Trophoblast cell (in vitro differentiated cells and primary cell): ENCODE data around the gene BIRC6.

Experiments
- DNase-seq, 2 donors: peaks; one replicate each; pipeline ENCODE4 v3.0.0-alpha.2; 2016
- H2AFZ ChIP-seq: 2 replicates; pipeline ENCODE4 v1.6.1; 2013; ENCODE audit warnings: low read length, moderate library complexity, mild to moderate bottlenecking; ENCODE audit not compliant: insufficient read depth, poor library complexity
- H2AK5ac ChIP-seq: 2 replicates; pipeline ENCODE4 v1.6.1; 2013; ENCODE audit warnings: mild to moderate bottlenecking, low read length
- H2BK120ac ChIP-seq: 2 replicates; pipeline ENCODE4 v1.6.1; 2013; ENCODE audit warnings: low read length, mild to moderate bottlenecking, moderate library complexity; ENCODE audit not compliant: insufficient read depth, poor library complexity
- H2BK12ac ChIP-seq: 2 replicates; pipeline ENCODE4 v1.6.1; 2013; ENCODE audit warnings: mild to moderate bottlenecking, low read length, moderate library complexity
- H2BK5ac ChIP-seq: 2 replicates; pipeline ENCODE4 v1.6.1; 2013; ENCODE audit warnings: low read length, low read depth, moderate library complexity, mild to moderate bottlenecking; ENCODE audit not compliant: poor library complexity
- H3K14ac ChIP-seq: 2 replicates; pipeline ENCODE4 v1.6.1; 2013; ENCODE audit warnings: mild to moderate bottlenecking, low read length
- H3K18ac ChIP-seq: 2 replicates; pipeline ENCODE4 v1.6.1; 2013; ENCODE audit warnings: mild to moderate bottlenecking, low read length
- H3K23ac ChIP-seq: 2 replicates; pipeline ENCODE4 v1.6.1; 2013; ENCODE audit warnings: low read length
- H3K27ac ChIP-seq: 2 replicates; pipeline ENCODE4 v1.5.1; 2013; ENCODE audit warnings: low read depth, mild to moderate bottlenecking, inconsistent platforms, low read length, moderate library complexity
- H3K27me3 ChIP-seq: 2 replicates; pipeline ENCODE4 v1.6.1; 2013; ENCODE audit warnings: inconsistent platforms, mild to moderate bottlenecking, low read length, moderate library complexity; ENCODE audit not compliant: insufficient read depth
- H3K36me3 ChIP-seq, 2 experiments: 1 replicate in 1 of 2; 2 replicates in 1 of 2; pipeline ENCODE4 v1.6.1; 2013; ENCODE audit warnings: low read length in 2 of 2, mild to moderate bottlenecking in 2 of 2, moderate library complexity in 1 of 2; ENCODE audit not compliant: insufficient read depth in 2 of 2, control insufficient read depth in 1 of 2
- H3K4ac ChIP-seq: 2 replicates; pipeline ENCODE4 v1.6.1; 2013; ENCODE audit warnings: low read depth, mild to moderate bottlenecking, low read length, moderate library complexity
- H3K4me1 ChIP-seq, 2 experiments: 1 replicate in 1 of 2; 2 replicates in 1 of 2; pipeline ENCODE4 v1.6.1; 2013; ENCODE audit warnings: low read length in 2 of 2, mild to moderate bottlenecking in 2 of 2, moderate library complexity in 1 of 2; ENCODE audit not compliant: insufficient read depth in 2 of 2, control insufficient read depth in 1 of 2
- H3K4me2 ChIP-seq: 2 replicates; pipeline ENCODE4 v1.6.1; 2013; ENCODE audit warnings: inconsistent platforms, mild to moderate bottlenecking, low read length, moderate library complexity
- H3K4me3 ChIP-seq: 2 replicates; pipeline ENCODE4 v1.5.1; 2013; ENCODE audit warnings: mild to moderate bottlenecking, low read depth, low read length, inconsistent platforms
- H3K79me1 ChIP-seq: one replicate; pipeline ENCODE4 v1.6.1; 2013; ENCODE audit warnings: low read length
- H3K79me2 ChIP-seq: 2 replicates; pipeline ENCODE4 v1.6.1; 2013; ENCODE audit warnings: low read length, mild to moderate bottlenecking; ENCODE audit not compliant: control insufficient read depth, insufficient read depth, poor library complexity
- H3K9ac ChIP-seq: 2 replicates; pipeline ENCODE4 v1.6.1; 2013; ENCODE audit warnings: mild to moderate bottlenecking, low read length
- H3K9me3 ChIP-seq: 2 replicates; pipeline ENCODE4 v1.6.1; 2013; ENCODE audit warnings: low read depth, mild to moderate bottlenecking, control low read depth, inconsistent platforms, low read length; ENCODE audit not compliant: insufficient read depth
- H4K12ac ChIP-seq: 2 replicates; pipeline ENCODE4 v1.6.1; 2013; ENCODE audit warnings: low read depth, mild to moderate bottlenecking, low read length, moderate library complexity
- H4K8ac ChIP-seq: 2 replicates; pipeline ENCODE4 v1.6.1; 2013; ENCODE audit warnings: low read depth, mild to moderate bottlenecking, low read length, moderate library complexity
- H4K91ac ChIP-seq: one replicate; pipeline ENCODE4 v1.6.1; 2013; ENCODE audit warnings: low read depth, mild to moderate bottlenecking, low read length, moderate library complexity
- WGBS: extraction: QIAGEN DNeasy Blood & Tissue Kit; methylation state at CpG from one replicate; pipeline ENCODE4 v1.1.7; 2013; ENCODE audit warnings: missing lambda C conversion rate; ENCODE audit not compliant: insufficient read length, insufficient coverage; ENCODE audit errors: extremely low coverage; 5-methylcytosine and 5-hydroxymethylcytosine counted together

The BIRC6 gene

DNA sequence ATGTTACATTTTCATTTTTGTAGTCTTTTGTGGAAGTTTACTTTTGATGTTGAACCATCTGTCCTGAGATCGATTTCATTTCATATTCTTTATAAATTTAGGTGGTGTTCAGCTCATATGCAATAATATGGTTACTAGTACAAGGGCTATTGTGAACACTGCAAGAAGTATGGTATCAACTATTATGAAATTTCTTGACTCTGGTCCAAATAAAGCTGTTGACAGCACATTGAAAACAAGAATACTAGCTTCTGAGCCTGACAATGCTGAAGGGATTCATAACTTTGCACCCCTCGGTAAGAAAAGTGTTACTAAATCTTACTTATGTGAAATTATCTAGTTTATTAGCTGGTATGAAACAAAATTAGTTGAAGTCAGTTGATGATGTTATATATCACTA lies 146.1 kb downstream of the BIRC6 start:
- no peak for DNase-seq

DNA sequence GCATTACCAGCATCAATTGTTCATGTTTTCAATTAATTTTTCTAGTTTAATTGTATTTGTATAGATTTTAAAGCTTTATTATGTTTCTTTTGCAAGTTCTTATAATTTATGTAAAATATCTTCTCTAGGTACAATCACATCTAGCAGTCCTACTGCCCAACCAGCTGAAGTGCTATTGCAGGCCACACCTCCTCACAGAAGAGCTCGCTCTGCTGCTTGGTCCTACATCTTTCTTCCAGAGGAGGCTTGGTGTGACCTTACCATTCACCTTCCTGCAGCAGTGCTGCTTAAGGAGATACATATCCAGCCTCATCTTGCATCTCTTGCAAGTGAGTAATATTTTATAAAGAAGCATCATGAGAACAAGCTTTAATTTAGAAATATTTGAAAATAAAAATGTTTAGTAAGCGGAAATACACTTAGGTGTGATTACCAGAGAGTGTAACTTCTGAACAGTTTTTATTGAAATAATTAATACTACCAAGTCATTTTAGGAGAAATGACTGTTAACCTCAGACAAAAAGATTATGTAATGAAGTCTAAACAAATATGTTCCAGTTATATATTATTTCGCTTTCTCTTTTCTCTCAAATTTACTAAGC lies 148.2 kb downstream of the BIRC6 start:
- Histone ChIP-seq H3K4ac (no peak overlapping the region), H4K8ac (no peak overlapping the region), H4K91ac (no peak overlapping the region), H3K27ac (no peak overlapping the region), H3K4me2 (no peak overlapping the region), H2BK12ac (no peak overlapping the region), H3K36me3 (peaks cover 18 to 28% of the 10 kb centered on the region in 2 experiments), H2AK5ac (no peak overlapping the region), H2AFZ (no peak overlapping the region), H2BK120ac (no peak overlapping the region), H3K79me1 (no peaks in the 10 kb centered on the region), H3K27me3 (no peaks in the 10 kb centered on the region), H4K12ac (no peak overlapping the region), H3K79me2 (no peaks in the 10 kb centered on the region), H3K4me1 (no peaks in the 10 kb centered on the region), H3K14ac (no peak overlapping the region), H3K9ac (no peak overlapping the region), H3K23ac (no peak overlapping the region), H3K18ac (no peak overlapping the region), H3K4me3 (no peak overlapping the region), H2BK5ac (no peak overlapping the region), H3K9me3 (no peaks in the 10 kb centered on the region)
- no CpG with 5 or more reads among the region's 3 CpGs for WGBS
- DNase-seq = no peak

More for the DNA sequence above, 146.1 kb downstream of the BIRC6 start:
- Histone ChIP-seq H3K36me3 (peaks cover 19 to 29% of the 10 kb centered on the region in 2 experiments), H4K8ac (no peak overlapping the region), H4K12ac (no peak overlapping the region), H2BK5ac (no peak overlapping the region), H3K4ac (no peak overlapping the region), H3K27ac (no peak overlapping the region), H3K4me1 (no peaks in the 10 kb centered on the region), H3K79me1 (no peaks in the 10 kb centered on the region), H3K23ac (no peak overlapping the region), H2AK5ac (no peak overlapping the region), H3K14ac (no peak overlapping the region), H2AFZ (no peak overlapping the region), H3K4me3 (no peak overlapping the region), H3K9ac (no peak overlapping the region), H3K9me3 (no peaks in the 10 kb centered on the region), H3K27me3 (no peaks in the 10 kb centered on the region), H3K79me2 (no peaks in the 10 kb centered on the region), H2BK120ac (no peak overlapping the region), H3K18ac (no peak overlapping the region), H4K91ac (no peak overlapping the region), H3K4me2 (no peak overlapping the region), H2BK12ac (no peak overlapping the region)
- WGBS = no CpG with 5 or more reads among the region's 2 CpGs

DNA sequence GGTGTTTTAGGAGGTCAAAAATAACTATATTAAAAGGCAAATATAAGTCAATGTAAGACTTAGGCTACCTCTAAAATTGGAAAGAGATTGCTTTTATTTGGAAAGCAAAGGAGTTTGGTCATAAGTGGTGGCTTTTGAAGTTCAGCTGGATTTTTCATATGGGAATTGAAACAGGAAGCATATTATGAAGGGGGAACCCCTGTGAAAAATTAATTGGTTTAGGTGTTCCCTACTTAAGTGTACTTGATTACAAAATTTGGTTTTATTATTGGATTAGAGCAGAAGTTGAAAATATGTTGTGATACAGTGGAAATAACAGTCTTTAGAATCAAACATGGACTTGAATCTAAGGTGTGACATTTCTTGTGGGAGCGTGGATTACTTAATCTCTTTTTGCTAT lies 149.6 kb downstream of the BIRC6 start:
- Histone ChIP-seq H3K79me1 (no peaks in the 10 kb centered on the region), H3K23ac (no peak overlapping the region), H3K14ac (no peak overlapping the region), H3K9ac (no peak overlapping the region), H2BK5ac (no peak overlapping the region), H2BK12ac (no peak overlapping the region), H3K79me2 (no peaks in the 10 kb centered on the region), H3K18ac (no peak overlapping the region), H2AK5ac (no peak overlapping the region), H2BK120ac (no peak overlapping the region), H4K8ac (no peak overlapping the region), H3K9me3 (no peaks in the 10 kb centered on the region), H3K4ac (no peak overlapping the region), H3K27ac (no peak overlapping the region), H2AFZ (no peak overlapping the region), H3K36me3 (peaks cover 14 to 24% of the 10 kb centered on the region in 2 experiments), H3K4me3 (no peak overlapping the region), H4K12ac (no peak overlapping the region), H3K27me3 (no peaks in the 10 kb centered on the region), H3K4me2 (no peak overlapping the region), H3K4me1 (no peaks in the 10 kb centered on the region), H4K91ac (no peak overlapping the region)
- no CpG with 5 or more reads among the region's 1 CpG for WGBS
- DNase-seq = no peak

DNA sequence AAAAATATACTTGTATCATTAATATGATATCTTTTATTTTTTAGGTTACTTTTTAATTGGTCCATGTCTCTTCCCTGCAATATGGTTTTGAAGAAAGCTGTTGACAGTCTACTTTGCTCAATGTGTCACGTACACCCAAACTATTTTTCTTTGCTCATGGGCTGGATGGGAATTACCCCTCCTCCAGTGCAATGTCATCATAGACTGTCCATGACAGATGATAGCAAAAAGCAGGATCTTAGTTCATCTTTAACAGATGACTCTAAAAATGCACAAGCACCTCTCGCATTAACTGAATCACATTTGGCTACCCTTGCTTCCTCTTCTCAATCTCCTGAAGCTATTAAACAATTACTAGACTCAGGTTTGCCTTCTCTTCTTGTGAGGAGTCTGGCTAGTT lies 158.1 kb downstream of the BIRC6 start:
- no peaks in the 10 kb centered on the region for H3K4me1 ChIP-seq
- no peak overlapping the region for H4K91ac ChIP-seq
- peaks cover 19 to 36% of the 10 kb centered on the region in 2 experiments for H3K36me3 ChIP-seq
- H3K27ac ChIP-seq = no peak overlapping the region
- no peak overlapping the region for H2AFZ ChIP-seq
- no peak overlapping the region for H3K4me2 ChIP-seq
- no peak overlapping the region for H3K4ac ChIP-seq
- no peaks in the 10 kb centered on the region for H3K9me3 ChIP-seq
- no peak overlapping the region for H4K12ac ChIP-seq
- no peak overlapping the region for H3K4me3 ChIP-seq
- no peak overlapping the region for H2BK12ac ChIP-seq
- DNase-seq = no peak
- H2BK5ac ChIP-seq = no peak overlapping the region
- no peak overlapping the region for H3K23ac ChIP-seq
- no peak overlapping the region for H4K8ac ChIP-seq
- H3K14ac ChIP-seq = no peak overlapping the region
- WGBS = no CpG with 5 or more reads among the region's 2 CpGs
- H3K9ac ChIP-seq = no peak overlapping the region
- no peaks in the 10 kb centered on the region for H3K79me1 ChIP-seq
- no peak overlapping the region for H2BK120ac ChIP-seq
- no peaks in the 10 kb centered on the region for H3K27me3 ChIP-seq
- H2AK5ac ChIP-seq = no peak overlapping the region
- H3K79me2 ChIP-seq = no peaks in the 10 kb centered on the region
- no peak overlapping the region for H3K18ac ChIP-seq
